K562 (cell line): ENCODE measurements around the gene NT5C2. TPM values are rescaled to one million over a fixed set of nuclear protein-coding genes. Genes with fewer than 3 reads are reported as not detected.

Source experiments
- ATAC-seq: fragments of 200-7000 bp; cut with Tn5 transposase; 3 replicates; pipeline ENCODE4 v1.9.1; 2020; ENCODE audit warnings: moderate library complexity
- BruUV-seq: library from RNA; stranded (reverse); fragments of 400-500 nt; replicated peaks from 2 replicates; lab custom pipeline; 2021; lab: Mats Ljungman, UMichigan
- CTCF ChIA-PET: fragments of 300-600 bp; formaldehyde crosslinking; extraction: SDS; loops from one replicate; lab custom pipeline; 2021; ENCODE audit warnings: low intra/inter-chr PET ratio; lab: Yijun Ruan, JAX
- POLR2A ChIA-PET: fragments of 300-600, 350-650 bp; sonication (Branson Sonifier 250); formaldehyde crosslinking; extraction: SDS; loops from one replicate; lab custom pipeline; 2021; ENCODE audit warnings: antibody characterized with exemption, inconsistent platforms; lab: Yijun Ruan, JAX
- DNase-seq, 4 experiments: peaks; one replicate each; pipeline versions ENCODE4 v3.0.0 to v3.0.0-alpha.2; 2011 to 2018; ENCODE audit warnings: low spot score in 3 of 4, mixed read lengths in 3 of 4; ENCODE audit errors: extremely low read depth in 1 of 4
- FAIRE-seq: peaks from 2 replicates; lab custom pipeline; 2011; peaks lifted over from hg19 to GRCh38; lab: Jason Lieb, UNC
- H2AFZ ChIP-seq: 2 replicates; pipeline ENCODE4 v1.6.0; 2011; ENCODE audit warnings: low read depth, low read length, control low read depth, inconsistent platforms
- H3K27ac ChIP-seq: fragments of 200-600 bp; 3 replicates; pipeline ENCODE4 v1.8.0; 2011; ENCODE audit warnings: low read depth, mild to moderate bottlenecking, control low read depth, inconsistent platforms, low read length, moderate library complexity, mixed read lengths; ENCODE audit errors: extremely low read depth
- H3K27me3 ChIP-seq, 2 experiments: fragments of 300-600 bp in 1 of 2; 2 replicates in 1 of 2; 3 replicates in 1 of 2; pipeline versions ENCODE4 v1.6.0 to v1.8.0; 2011; ENCODE audit warnings: inconsistent platforms in 2 of 2, low read length in 2 of 2, mild to moderate bottlenecking in 1 of 2, mixed read lengths in 1 of 2, moderate library complexity in 1 of 2; ENCODE audit not compliant: control insufficient read depth in 2 of 2, insufficient read depth in 2 of 2
- H3K36me3 ChIP-seq: fragments of 300-600 bp; 3 replicates; pipeline ENCODE4 v1.8.0; 2011; ENCODE audit warnings: mild to moderate bottlenecking, low read length, inconsistent platforms; ENCODE audit not compliant: control insufficient read depth, insufficient read depth
- H3K4me1 ChIP-seq, 2 experiments: fragments of 200-600 bp in 1 of 2; replicated peaks in 1 of 2; 2 replicates in 1 of 2; 3 replicates in 1 of 2; pipeline versions ENCODE4 v1.5.1 to v1.8.0; 2011; ENCODE audit warnings: inconsistent platforms in 2 of 2, low read length in 2 of 2, mild to moderate bottlenecking in 1 of 2, mixed read lengths in 1 of 2, moderate library complexity in 1 of 2; ENCODE audit not compliant: control insufficient read depth in 2 of 2, insufficient read depth in 2 of 2
- H3K4me2 ChIP-seq: 2 replicates; pipeline ENCODE4 v1.6.1; 2011; ENCODE audit warnings: low read length, control low read depth, inconsistent platforms, mixed read lengths; ENCODE audit not compliant: insufficient read depth
- H3K4me3 ChIP-seq: fragments of 200-600 bp; sonication (generic), shearing (Covaris generic); 2 replicates; pipeline ENCODE4 v1.5.1; 2016; ENCODE audit warnings: control low read depth, inconsistent platforms
- H3K79me2 ChIP-seq: fragments of 200-600 bp; 3 replicates; pipeline ENCODE4 v1.8.0; 2011; ENCODE audit warnings: low read length, inconsistent platforms; ENCODE audit not compliant: control insufficient read depth, insufficient read depth
- H3K9ac ChIP-seq, 2 experiments: 2 replicates each; pipeline versions ENCODE4 v1.6.0 to v1.6.1; 2011; ENCODE audit warnings: low read depth in 2 of 2, low read length in 2 of 2, control low read depth in 1 of 2, inconsistent platforms in 1 of 2, mild to moderate bottlenecking in 1 of 2, mixed read lengths in 1 of 2; ENCODE audit not compliant: insufficient read depth in 1 of 2
- H3K9me1 ChIP-seq: one replicate; pipeline ENCODE4 v1.6.0; 2011; ENCODE audit warnings: inconsistent platforms, mild to moderate bottlenecking, low read length, moderate library complexity; ENCODE audit not compliant: control insufficient read depth, insufficient read depth
- H3K9me3 ChIP-seq: replicated peaks from 2 replicates; pipeline ENCODE4 v1.5.1; 2011; ENCODE audit warnings: low read depth, low read length, inconsistent platforms; ENCODE audit not compliant: control insufficient read depth, insufficient read depth
- H4K20me1 ChIP-seq: replicated peaks from 2 replicates; pipeline ENCODE4 v1.6.1; 2011; ENCODE audit warnings: low read length, inconsistent platforms, mixed read lengths; ENCODE audit not compliant: control insufficient read depth, insufficient read depth
- BMI1 ChIP-seq: fragments of 150-350 bp; IDR thresholded peaks from 2 replicates; pipeline ENCODE4 v1.6.1; 2014; ENCODE audit warnings: low read length
- CAMTA2 ChIP-seq: fragments of 250-450 bp; sonication (Bioruptor Pico); conservative IDR thresholded peaks from 2 replicates; pipeline ENCODE4 v1.5.1; 2022
- CHCHD3 ChIP-seq: fragments of 250-450 bp; sonication (Bioruptor Pico); IDR thresholded peaks from 2 replicates; pipeline ENCODE4 v2.1.2; 2022; ENCODE audit warnings: mild to moderate bottlenecking
- CTBP1 ChIP-seq: fragments of 450-650 bp; IDR thresholded peaks from 2 replicates; pipeline ENCODE4 v1.6.1; 2016; ENCODE audit warnings: borderline replicate concordance
- DMBX1 ChIP-seq: fragments of 250-450 bp; sonication (Bioruptor Pico); IDR thresholded peaks from 2 replicates; pipeline ENCODE4 v1.8.0; 2022; ENCODE audit warnings: inconsistent platforms, mild to moderate bottlenecking, moderate library complexity, borderline replicate concordance
- EP300 ChIP-seq: IDR thresholded peaks from 2 replicates; pipeline ENCODE4 v1.6.1; 2012; ENCODE audit warnings: low read length, improper control_type of control experiment
- ESRRB ChIP-seq: fragments of 250-450 bp; sonication (Bioruptor Pico); IDR thresholded peaks from 2 replicates; pipeline ENCODE4 v1.5.0; 2020; ENCODE audit warnings: mild to moderate bottlenecking, moderate library complexity, borderline replicate concordance
- GATAD2B ChIP-seq: fragments of 450-650 bp; IDR thresholded peaks from 2 replicates; pipeline ENCODE4 v1.6.1; 2017; ENCODE audit warnings: mild to moderate bottlenecking, borderline replicate concordance
- HLTF ChIP-seq: fragments of 450-650 bp; IDR thresholded peaks from 2 replicates; pipeline ENCODE4 v1.6.1; 2016
- KDM4B ChIP-seq, 2 experiments: fragments of 450-650 bp in 1 of 2; sonication (generic) in 1 of 2; IDR thresholded peaks; 2 replicates each; pipeline ENCODE4 v1.6.1; 2016 to 2017; ENCODE audit warnings: borderline replicate concordance in 2 of 2, antibody characterized with exemption in 1 of 2, low read depth in 1 of 2, mild to moderate bottlenecking in 1 of 2
- POLR2AphosphoS5 ChIP-seq: IDR thresholded peaks from 2 replicates; pipeline ENCODE4 v1.6.1; 2011; ENCODE audit warnings: mild to moderate bottlenecking, low read depth, low read length, moderate library complexity; ENCODE audit not compliant: control insufficient read depth, insufficient read depth
- SRSF3 ChIP-seq: fragments of 200-400 bp; formaldehyde crosslinking; IDR thresholded peaks from 2 replicates; pipeline ENCODE4 v1.6.1; 2016; ENCODE audit warnings: mild to moderate bottlenecking, low read length, moderate library complexity; ENCODE audit not compliant: insufficient read depth
- U2AF1 ChIP-seq: fragments of 200-400 bp; formaldehyde crosslinking; optimal IDR thresholded peaks from 2 replicates; pipeline ENCODE3; 2017; ENCODE audit warnings: mild to moderate bottlenecking, low read depth, low read length, moderate library complexity
- ZFPM2 ChIP-seq: fragments of 250-450 bp; sonication (Bioruptor Pico); IDR thresholded peaks from 2 replicates; pipeline ENCODE4 v1.5.1; 2022; ENCODE audit warnings: mild to moderate bottlenecking
- ZNF316 ChIP-seq: fragments of 450-650 bp; IDR thresholded peaks from 2 replicates; pipeline ENCODE4 v1.6.1; 2016
- ZNF398 ChIP-seq: fragments of 250-450 bp; sonication (Bioruptor Pico); IDR thresholded peaks from 2 replicates; pipeline ENCODE4 v1.8.0; 2021; ENCODE audit warnings: moderate library complexity, mild to moderate bottlenecking, inconsistent platforms
- ZNF717 ChIP-seq: fragments of 250-450 bp; sonication (Bioruptor Pico); IDR thresholded peaks from 2 replicates; pipeline ENCODE4 v1.5.0; 2021
- WGBS: fragments of 100-300 bp; shearing (Covaris generic); methylation state at CpG from one replicate; pipeline ENCODE4 v1.1.6; 2016; ENCODE audit warnings: low coverage, mixed read lengths; ENCODE audit not compliant: insufficient coverage; ENCODE audit errors: missing lambda C conversion rate; 5-methylcytosine and 5-hydroxymethylcytosine counted together
- in situ Hi-C: fragments of 300-500 bp; cut with MboI; formaldehyde crosslinking; loops from 4 replicates; pipeline ENCODE4 v1.15.0; 2018; ENCODE audit warnings: inconsistent platforms, mixed read lengths
- intact Hi-C: fragments of 100-400 bp; cut with micrococcal nuclease; formaldehyde crosslinking; loops from 2 replicates; pipeline ENCODE4 v1.14.2; 2022
- polyA plus RNA-seq, 8 experiments: library from polyadenylated mRNA; depleted of rRNA in 4 of 8; stranded (reverse) in 5 of 8; unstranded in 3 of 8; fragments of >200 nt; fragmentation: Nextera tagmentation in 2 of 8; fragmentation: Illumina TruSeq in 1 of 8; extraction: Ambion mirVana in 2 of 8; extraction: Trizol in 1 of 8; gene quantifications; 2 replicates each; pipeline versions ENCODE4 v1.2.1 to v1.2.3, GENCODE V29; 2011 to 2014; ENCODE audit warnings: inconsistent platforms in 1 of 8, missing spikeins in 1 of 8
- total RNA-seq, 7 experiments: library from RNA; depleted of rRNA in 6 of 7; stranded (reverse); fragments of >200 nt in 6 of 7; fragmentation: Illumina TruSeq in 2 of 7; extraction: Trizol in 2 of 7; gene quantifications; 2 replicates each; pipeline versions ENCODE4 v1.2.1 to v1.2.3, GENCODE V29; 2011 to 2021; ENCODE audit warnings: low replicate concordance in 1 of 7
- TF ChIP-seq, protein P1 (sequence below): sonication (generic); formaldehyde crosslinking; IDR thresholded peaks from 2 replicates; pipeline ENCODE4 v1.8.1; 2023; ENCODE audit warnings: mild to moderate bottlenecking, missing genetic modification reagents, moderate library complexity

Gene NT5C2
- total and polyA plus RNA-seq, 9 of the 15 experiments (the other 6 are each of a cell fraction or from before 2014, with no cell fraction given): 11.3 to 45.2 (median 27.7) TPM

GRCh38 chr10:103180491-103180890 is 12.6 kb downstream of the NT5C2 start:
- Histone ChIP-seq H3K4me1 (no peaks in the 10 kb centered on the region), H2AFZ (no peak overlapping the region)

DNA sequence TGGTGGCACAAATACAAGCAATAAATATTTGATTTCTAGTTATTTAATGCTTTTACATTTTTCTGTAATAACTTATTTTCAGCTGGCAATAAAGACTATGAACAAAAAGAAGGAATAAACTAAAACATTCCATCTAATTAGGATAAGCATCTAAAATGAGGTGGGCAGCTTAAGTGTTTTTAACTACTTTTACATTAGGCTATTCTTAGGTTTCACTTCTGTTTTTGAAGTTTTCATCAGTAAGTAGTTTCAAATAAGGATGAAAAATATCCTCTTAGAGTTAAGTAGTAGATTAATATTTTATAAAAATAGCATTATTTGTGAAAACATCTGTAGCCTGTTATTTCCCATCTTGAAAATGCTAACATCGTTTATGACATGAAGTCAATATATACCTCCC is 15.9 kb downstream of the NT5C2 start:
- Histone ChIP-seq H3K4me3 (no peak overlapping the region), H4K20me1 (no peaks in the 10 kb centered on the region), H3K4me1 (no peaks in the 10 kb centered on the region), H3K27ac (no peak overlapping the region), H3K9ac (no peak overlapping the region), H3K27me3 (no peaks in the 10 kb centered on the region), H3K79me2 (peaks cover 8% of the 10 kb centered on the region; the same call in 2 of the 3 replicates), H3K4me2 (no peak overlapping the region), H2AFZ (no peak overlapping the region), H3K9me1 (no peaks in the 10 kb centered on the region), H3K9me3 (no peaks in the 10 kb centered on the region), H3K36me3 (peaks cover 49% of the 10 kb centered on the region)
- no peak for DNase-seq
- BruUV-seq: no TSS peak
- ATAC-seq: no peak
- in situ Hi-C loops (no loop called here), intact Hi-C loops (no loop called here)
- ChIA-PET CTCF (no interaction called here), POLR2A (interaction anchor here (0.9 to 2.7 kb wide), 2 partner anchors 9 to 14 kb away, joined by 3 to 14 read pairs; no protein-coding TSS in a partner anchor)
- 55% methylated on average over 1 of the region's 1 CpG for WGBS
- no peak for FAIRE-seq
- TF ChIP-seq ZNF398 (CRISPR knock-in tag) (no peak), ZNF717 (no peak), ZFPM2 (CRISPR knock-in tag) (no peak), CTBP1 (no peak), ZNF316 (no peak), POLR2AphosphoS5 (no peak), EP300 (no peak), ESRRB (CRISPR knock-in tag) (no peak), KDM4B (IDR thresholded peaks at IDR 0.05; ENCODE audit: borderline replicate concordance in 2 of 2, low read depth in 1 of 2) (no peak), U2AF1 (no peak), HLTF (no peak)
- TF ChIP-seq, protein P1, sequence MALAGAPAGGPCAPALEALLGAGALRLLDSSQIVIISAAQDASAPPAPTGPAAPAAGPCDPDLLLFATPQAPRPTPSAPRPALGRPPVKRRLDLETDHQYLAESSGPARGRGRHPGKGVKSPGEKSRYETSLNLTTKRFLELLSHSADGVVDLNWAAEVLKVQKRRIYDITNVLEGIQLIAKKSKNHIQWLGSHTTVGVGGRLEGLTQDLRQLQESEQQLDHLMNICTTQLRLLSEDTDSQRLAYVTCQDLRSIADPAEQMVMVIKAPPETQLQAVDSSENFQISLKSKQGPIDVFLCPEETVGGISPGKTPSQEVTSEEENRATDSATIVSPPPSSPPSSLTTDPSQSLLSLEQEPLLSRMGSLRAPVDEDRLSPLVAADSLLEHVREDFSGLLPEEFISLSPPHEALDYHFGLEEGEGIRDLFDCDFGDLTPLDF: no peak

More at GRCh38 chr10:103180491-103180890, 12.6 kb downstream of the NT5C2 start:
- intact Hi-C loops (no loop called here), in situ Hi-C loops (no loop called here)
- WGBS: 89% methylated on average over 4 of the region's 4 CpGs
- Histone ChIP-seq H3K9me3 (no peaks in the 10 kb centered on the region), H4K20me1 (no peaks in the 10 kb centered on the region), H3K9me1 (no peaks in the 10 kb centered on the region), H3K27ac (no peak overlapping the region), H3K4me2 (no peak overlapping the region), H3K27me3 (no peaks in the 10 kb centered on the region)
- DNase-seq: no peak
- no peak for FAIRE-seq
- TF ChIP-seq GATAD2B: no peak
- TF ChIP-seq DMBX1 (CRISPR knock-in tag): no peak
- no peak for TF ChIP-seq BMI1
- TF ChIP-seq CHCHD3: no peak
- TF ChIP-seq CAMTA2 (CRISPR knock-in tag): no peak
- no peak for TF ChIP-seq SRSF3
- TF ChIP-seq, all 486 proteins: peak for 0
- Histone ChIP-seq H3K9ac (no peak overlapping the region), H3K79me2 (peaks cover 36% of the 10 kb centered on the region), H3K4me3 (no peak overlapping the region), H3K36me3 (peaks cover 38% of the 10 kb centered on the region)
- ChIA-PET CTCF (no interaction called here), POLR2A (no interaction called here)
- ATAC-seq: no peak
- BruUV-seq: no TSS peak
